Keratinocyte (primary cell): ENCODE measurements around the gene BCL2.

ENCODE experiments used
- CTCF ChIP-seq, 3 experiments: IDR thresholded peaks in 1 of 3; conservative IDR thresholded peaks in 1 of 3; optimal IDR thresholded peaks in 1 of 3; 2 replicates in 2 of 3; 3 replicates in 1 of 3; pipeline versions ENCODE3 to v1.5.1; 2011; ENCODE audit warnings: low read length in 3 of 3, mild to moderate bottlenecking in 3 of 3, moderate library complexity in 2 of 3, control low read depth in 1 of 3, inconsistent platforms in 1 of 3; ENCODE audit not compliant: insufficient read depth in 2 of 3; ENCODE audit errors: extremely low read depth in 1 of 3
- EZH2 ChIP-seq: IDR thresholded peaks from one replicate; pipeline ENCODE4 v1.6.1; 2012; ENCODE audit warnings: inconsistent platforms, mild to moderate bottlenecking, low read length, moderate library complexity

- TF ChIP-seq EZH2 (no peak), CTCF (optimal IDR thresholded peaks at IDR 0.05 in 1 of 3, IDR thresholded peaks at IDR 0.05 in 1 of 3, conservative IDR thresholded peaks at IDR 0.05 in 1 of 3; ENCODE audit: extremely low read depth in 1 of 3, insufficient read depth in 2 of 3, low read length in 3 of 3) (peak; percentile 52 to 55 (median 52))
Observed at GRCh38 chr18:63131106-63131958, 188.2 kb downstream of the BCL2 start.
